Measurements from ENCODE around the gene PRKCE. TPM values are rescaled to one million over a fixed set of nuclear protein-coding genes. Genes with fewer than 3 reads are reported as not detected.

Gene PRKCE
- total RNA-seq, 1 donor from 2014 or later, result 4.6 TPM

DNA sequence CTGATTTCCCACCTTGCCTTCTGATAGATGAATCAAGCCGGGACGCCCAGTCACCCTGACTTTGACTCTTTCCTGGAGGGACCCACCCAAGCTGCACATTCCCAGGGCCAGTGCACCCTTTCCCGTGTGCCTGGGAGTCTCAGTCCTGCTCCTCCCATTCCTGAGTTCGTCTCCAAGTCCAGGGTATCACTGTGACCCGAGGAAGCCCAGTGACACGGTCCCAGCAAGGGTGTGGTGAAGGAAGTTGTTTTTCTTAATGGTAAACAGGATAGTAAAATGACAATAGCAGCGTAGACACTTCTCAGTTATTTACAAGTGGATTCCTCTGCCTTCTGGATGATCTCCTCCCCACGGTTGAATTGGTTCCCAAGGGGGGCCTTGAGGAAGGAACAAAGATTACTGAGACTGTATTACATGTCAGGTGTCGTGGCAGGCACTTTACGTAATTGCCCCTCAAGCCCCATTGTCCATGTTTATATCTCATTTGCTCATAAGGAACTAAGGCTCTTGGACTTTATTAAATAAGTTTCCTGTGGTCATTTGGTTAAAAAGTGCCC is 123.3 kb downstream of the PRKCE start:
- Histone ChIP-seq H3K4me3 (no peak overlapping the region), H3K27me3 (no peaks in the 10 kb centered on the region), H3K9me3 (no peaks in the 10 kb centered on the region), H3K4me1 (peaks cover 0 to 5% of the 10 kb centered on the region in 2 donors), H3K27ac (no peak overlapping the region), H3K36me3 (no peaks in the 10 kb centered on the region)
- intact Hi-C loops (cut with DNase I), result no loop called here
- no peak for DNase-seq (ENCODE audit: low spot score in 2 of 2)
- TF ChIP-seq CTCF (IDR thresholded peaks at IDR 0.05), result no peak

GRCh38 chr2:45776160-45776955 is 124.9 kb downstream of the PRKCE start:
- Histone ChIP-seq H3K9me3 (no peaks in the 10 kb centered on the region), H3K4me3 (no peak overlapping the region), H3K27ac (no peak overlapping the region), H3K4me1 (no peaks in the 10 kb centered on the region), H3K27me3 (no peaks in the 10 kb centered on the region), H3K36me3 (no peaks in the 10 kb centered on the region)
- no peak for TF ChIP-seq CTCF (IDR thresholded peaks at IDR 0.05)
- DNase-seq (ENCODE audit: low spot score in 2 of 2), result no peak
- intact Hi-C loops (cut with DNase I), result no loop called here

GRCh38 chr2:45777996-45778719 is 126.7 kb downstream of the PRKCE start:
- Histone ChIP-seq H3K4me1 (no peaks in the 10 kb centered on the region), H3K36me3 (no peaks in the 10 kb centered on the region), H3K4me3 (no peak overlapping the region), H3K27ac (no peak overlapping the region), H3K27me3 (no peaks in the 10 kb centered on the region), H3K9me3 (no peaks in the 10 kb centered on the region)
- no peak for DNase-seq (ENCODE audit: low spot score in 2 of 2)
- intact Hi-C loops (cut with DNase I), result loop anchor here (1.0 to 2.0 kb wide), 2 partner anchors 135 to 159 kb away; no protein-coding TSS in a partner anchor
- TF ChIP-seq CTCF (IDR thresholded peaks at IDR 0.05), result no peak

DNA sequence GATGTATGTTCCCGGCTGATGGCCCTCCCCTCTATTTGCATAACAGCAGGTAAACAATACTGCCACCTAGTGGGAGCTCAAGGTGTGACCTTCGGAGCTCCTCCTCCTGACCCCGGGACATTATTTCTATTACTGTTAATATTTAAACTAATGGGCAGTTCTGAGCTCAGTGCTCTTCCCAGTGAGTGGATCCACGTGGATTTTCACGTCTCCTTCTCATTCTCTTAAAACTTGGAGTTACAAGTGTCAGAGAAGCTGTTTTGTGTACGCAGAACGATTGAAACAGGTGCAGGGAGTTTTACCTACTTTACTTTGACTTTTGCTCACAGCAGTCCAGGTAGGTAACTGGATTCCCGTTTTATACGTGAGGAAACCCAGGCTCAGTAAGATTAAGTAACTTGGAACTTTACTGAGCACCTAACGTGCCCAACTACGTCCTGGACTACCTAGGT is 127.3 kb downstream of the PRKCE start:
- H3K9me3 ChIP-seq, result no peaks in the 10 kb centered on the region
- no peak overlapping the region for H3K4me3 ChIP-seq
- no peaks in the 10 kb centered on the region for H3K36me3 ChIP-seq
- DNase-seq (ENCODE audit: low spot score in 2 of 2), result peak in 1 of 2 donors; percentile 74
- H3K27me3 ChIP-seq, result no peaks in the 10 kb centered on the region
- peak; percentile 53 to 85 (median 76) for TF ChIP-seq CTCF (IDR thresholded peaks at IDR 0.05)
- intact Hi-C loops (cut with DNase I), result loop anchor here (1.0 to 2.0 kb wide), 2 partner anchors 135 to 158 kb away; no protein-coding TSS in a partner anchor
- no peaks in the 10 kb centered on the region for H3K4me1 ChIP-seq
- H3K27ac ChIP-seq, result no peak overlapping the region

DNA sequence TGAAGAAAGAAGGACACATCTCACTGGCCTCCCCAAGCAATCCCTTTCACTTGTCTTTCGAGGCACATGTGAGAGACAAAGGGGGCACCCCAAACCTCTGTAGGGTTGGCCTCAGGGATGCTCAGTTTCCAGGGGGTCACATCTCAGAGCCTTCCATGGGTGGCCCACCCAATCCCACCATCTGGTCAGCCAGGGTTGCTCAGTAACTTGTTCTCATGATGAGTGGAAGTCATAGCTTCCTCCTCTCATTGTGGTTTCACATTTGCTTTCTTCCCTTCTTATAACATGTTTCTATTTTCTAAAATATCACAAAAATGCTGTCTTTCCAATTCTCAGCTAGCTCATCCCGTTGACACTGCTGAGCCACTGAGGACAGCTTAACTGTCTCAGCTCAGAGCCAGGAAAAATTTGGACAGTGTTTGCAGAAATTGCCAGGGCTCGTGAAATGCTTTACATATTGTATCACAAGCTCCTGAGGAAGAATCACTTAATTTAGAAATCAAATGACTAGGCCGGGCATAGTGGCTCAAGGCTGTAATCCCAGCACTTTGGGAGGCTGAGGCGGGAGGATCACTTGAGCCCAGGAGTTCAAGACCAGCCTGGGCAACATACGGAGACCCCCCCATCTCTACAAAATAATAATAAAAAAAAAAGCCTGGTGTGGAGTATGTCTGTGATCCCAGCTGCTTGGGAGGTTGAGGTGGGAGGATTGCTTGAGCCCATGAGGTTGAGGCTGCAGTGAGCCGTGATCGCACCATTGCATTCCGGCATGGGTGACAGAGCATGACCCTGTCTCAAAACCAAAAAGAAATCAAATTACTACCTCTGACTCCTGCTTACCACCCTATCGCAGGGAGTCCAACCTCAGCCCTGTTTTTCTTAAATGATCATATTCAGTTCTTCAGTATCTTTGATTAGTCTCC is 129.3 kb downstream of the PRKCE start:
- TF ChIP-seq CTCF (IDR thresholded peaks at IDR 0.05), result no peak
- H3K4me1 ChIP-seq, result no peaks in the 10 kb centered on the region
- no peak overlapping the region for H3K27ac ChIP-seq
- intact Hi-C loops (cut with DNase I), result no loop called here
- H3K36me3 ChIP-seq, result no peaks in the 10 kb centered on the region
- DNase-seq (ENCODE audit: low spot score in 2 of 2), result no peak
- no peaks in the 10 kb centered on the region for H3K9me3 ChIP-seq
- H3K4me3 ChIP-seq, result no peak overlapping the region
- H3K27me3 ChIP-seq, result no peaks in the 10 kb centered on the region

Data from ascending aorta (tissue), 2 donors.